HG03060 (cell line): ENCODE data around the gene SLC19A1.

Source experiments
- ATAC-seq: cut with Tn5 transposase; IDR thresholded peaks from one replicate; pipeline ENCODE4 v1.9.1; 2021; ENCODE audit warnings: low read depth, moderate number of reproducible peaks; ENCODE audit not compliant: unreplicated experiment

The SLC19A1 gene

DNA sequence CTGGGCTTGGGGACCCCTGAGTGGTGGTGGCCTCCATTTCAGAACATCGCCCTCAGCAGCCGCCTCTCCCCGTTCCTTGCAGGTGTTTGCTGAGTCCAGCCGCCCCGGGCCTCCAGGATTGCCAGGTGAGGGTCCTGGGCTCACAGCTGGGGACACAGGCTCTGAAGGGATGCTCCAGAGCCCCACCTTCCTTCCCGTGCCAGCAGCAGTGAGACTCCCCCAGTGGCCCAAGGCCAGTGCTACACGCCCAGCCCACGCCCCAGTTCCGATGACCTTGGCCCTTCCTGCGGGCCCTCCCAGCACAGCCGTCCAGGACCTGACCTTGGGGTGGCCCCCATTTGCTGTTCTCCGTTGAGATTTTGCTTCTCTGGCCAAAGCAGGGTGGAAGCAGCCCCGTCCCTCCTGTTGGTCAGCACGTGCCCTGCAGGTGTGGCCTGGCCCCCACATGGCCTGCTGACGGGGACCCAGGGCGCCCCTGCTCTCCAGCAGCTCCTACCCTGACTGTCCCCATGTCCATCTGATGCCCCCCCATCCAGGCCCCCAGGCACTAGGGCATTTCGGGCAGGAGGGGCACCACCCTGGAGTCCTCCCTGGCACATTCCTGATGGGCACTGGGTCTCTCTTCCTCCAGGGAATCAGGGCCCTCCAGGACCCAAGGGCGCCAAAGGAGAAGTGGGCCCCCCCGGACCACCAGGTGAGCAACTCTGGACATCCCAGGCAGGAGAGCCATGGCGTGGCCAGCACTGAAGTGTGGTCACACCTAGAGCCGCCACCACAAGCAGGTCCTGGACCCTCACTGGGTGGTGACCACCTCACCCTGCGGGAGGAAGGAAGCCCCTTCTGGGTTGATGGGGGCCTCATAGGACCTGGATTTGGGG, 45.0 kb downstream of the SLC19A1 start:
- ATAC-seq = no peak

DNA sequence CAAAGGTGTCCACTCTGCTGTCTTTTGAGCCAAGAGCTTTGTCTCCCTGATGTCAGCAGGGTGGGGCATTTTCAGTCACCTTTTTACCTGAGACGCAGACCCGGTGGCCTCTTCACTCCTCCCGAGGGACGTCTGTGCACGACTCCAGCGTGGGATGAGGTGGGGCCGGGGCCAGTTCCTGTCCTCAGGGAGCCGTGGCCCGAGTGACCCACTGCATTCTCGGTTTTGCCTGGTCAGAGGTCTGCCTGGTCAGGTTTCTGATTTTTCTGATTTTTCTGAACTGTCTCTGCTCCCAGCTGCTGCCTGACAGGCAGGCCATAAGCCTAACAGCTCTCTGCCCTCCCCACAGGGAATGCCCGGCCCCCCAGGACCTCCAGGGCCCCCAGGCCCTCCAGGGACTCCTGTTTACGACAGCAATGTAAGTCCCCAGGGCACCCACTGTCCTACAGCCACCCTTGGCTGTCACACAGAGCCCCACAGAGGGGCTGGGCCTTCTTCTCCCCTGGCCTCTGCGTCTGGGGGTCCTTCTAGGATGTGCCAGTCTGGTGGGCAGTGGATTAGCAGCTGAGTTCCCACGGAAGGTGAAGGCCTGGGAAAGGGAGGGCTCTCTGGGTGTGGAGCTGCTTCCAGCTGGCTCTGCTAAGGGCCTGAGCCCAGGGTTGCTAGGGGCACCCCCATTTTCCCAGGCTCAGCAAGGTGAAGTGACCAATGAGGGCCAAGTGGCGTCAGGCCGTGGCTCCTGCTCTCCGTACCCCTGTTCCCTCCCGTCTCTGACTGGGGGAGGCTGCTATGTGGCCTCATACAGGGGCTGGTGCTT, 45.9 kb downstream of the SLC19A1 start:
- no peak for ATAC-seq

DNA sequence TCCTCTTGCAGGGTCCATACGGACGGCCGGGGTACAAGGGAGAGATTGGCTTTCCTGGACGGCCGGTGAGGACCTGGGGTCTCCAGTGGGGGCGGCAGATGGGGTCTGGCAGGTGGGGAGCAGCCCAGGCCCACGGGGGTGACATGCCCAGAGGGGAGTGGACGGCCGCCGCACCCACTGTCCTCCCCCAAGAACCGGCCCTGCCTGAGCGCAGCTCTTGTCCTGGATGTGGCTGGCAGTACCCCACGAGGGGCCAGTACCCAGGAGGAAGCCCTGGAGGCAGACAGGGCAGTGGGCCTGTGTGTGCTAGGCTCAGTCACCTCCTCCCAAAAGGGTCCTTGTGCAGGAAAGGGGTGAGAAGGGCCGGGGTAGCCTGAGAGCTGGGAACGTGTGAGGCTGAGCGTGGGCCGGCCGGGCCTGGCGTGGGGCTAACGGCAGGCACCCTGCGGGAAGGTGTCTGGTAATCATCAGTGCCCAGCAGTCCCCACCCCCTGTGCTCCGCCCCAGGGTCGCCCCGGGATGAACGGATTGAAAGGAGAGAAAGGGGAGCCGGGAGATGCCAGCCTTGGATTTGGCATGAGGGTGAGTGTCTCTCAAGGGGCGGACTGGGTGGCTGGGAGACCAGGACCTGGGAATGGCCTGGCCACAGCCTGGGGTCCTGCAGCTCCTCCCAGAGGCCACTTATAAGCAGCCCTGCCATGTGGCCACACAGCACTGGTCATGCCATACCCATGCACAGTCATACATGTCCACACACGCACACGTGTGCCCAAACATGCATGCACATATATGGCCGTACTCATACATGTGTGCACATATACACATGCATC, 47.2 kb downstream of the SLC19A1 start:
- ATAC-seq = no peak

DNA sequence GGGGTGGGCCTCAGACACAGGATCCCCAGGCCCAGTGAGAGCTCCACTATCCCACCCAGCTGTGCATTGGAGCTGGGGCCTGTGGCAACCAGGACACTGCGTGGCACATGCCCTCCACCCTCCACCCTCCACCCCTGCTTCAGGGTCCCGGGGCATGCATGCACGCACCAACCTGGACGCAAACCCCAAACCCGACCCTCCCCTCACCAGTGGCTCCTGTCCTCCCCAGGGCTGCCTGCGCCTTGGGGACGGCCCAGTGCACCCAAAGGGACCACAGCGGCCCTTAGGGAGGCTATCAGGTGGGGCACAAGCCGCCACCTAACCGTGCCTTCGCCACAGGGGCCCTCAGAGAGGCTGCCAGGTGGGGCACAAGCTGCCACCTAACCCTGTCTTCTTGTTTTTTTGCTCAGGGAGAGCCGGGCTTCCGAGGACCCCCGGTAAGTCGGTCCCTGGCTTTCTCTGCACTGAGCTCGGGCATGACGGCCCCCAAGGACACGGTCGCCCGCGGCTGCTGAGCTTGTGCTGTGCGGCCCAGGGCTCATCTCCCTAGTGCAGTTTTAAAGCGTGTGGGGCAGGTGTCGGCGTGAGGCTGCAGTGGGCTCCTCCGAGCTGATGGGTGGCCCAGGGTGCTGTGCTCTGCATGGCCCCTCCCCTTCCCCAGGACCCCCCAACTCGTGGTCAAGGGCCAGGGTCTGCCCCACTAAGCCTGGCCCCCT, 47.9 kb downstream of the SLC19A1 start:
- ATAC-seq = no peak

DNA sequence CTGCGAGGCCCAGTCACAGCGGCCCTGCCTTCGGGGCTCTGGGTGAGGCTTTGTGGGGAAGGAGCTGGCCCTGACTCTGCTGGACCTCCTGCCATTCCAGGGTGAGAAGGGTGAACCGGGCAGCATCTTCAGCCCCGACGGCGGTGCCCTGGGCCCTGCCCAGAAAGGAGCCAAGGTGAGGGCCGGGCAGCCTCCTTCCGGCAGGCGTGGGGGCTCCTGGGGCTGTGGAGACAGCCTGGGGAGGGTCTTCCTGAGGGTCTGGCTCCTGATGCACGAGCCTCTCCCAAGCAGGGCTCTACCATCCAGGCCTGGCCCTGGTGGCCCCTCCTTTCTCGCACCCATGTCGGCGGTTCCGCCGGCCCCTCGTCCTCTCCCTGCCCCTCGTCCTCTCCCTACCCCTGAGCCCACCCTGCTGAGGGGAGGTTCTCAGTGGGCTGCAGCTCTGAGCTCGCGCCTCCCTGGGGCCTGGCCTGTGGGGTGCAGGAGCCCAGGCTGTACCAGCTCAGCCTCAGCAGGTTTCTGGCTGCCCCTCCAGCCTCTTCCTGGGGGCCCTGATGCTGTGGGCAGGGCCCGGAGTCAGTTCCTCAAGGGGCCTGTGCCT, 48.7 kb downstream of the SLC19A1 start:
- no peak for ATAC-seq

DNA sequence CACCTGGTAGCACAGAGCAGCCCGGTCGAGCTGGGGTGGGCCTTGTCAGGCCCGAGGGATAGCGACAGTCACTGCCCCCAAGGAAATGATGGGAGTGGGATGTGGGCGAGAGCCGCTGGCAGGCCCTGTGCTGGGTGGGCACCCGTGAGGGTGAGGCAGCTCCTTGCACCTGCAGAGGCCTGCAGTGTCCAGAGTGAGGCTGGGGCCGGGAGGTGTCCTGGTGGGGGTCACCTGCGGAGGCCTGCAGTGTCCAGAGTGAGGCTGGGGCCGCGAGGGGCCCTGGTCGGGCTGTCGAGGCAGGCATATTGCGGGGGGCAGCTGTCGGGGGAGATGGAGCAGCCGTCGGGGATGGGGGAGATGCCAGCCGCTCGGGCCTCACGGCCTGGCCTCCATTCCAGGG, 49.5 kb downstream of the SLC19A1 start:
- no peak for ATAC-seq

DNA sequence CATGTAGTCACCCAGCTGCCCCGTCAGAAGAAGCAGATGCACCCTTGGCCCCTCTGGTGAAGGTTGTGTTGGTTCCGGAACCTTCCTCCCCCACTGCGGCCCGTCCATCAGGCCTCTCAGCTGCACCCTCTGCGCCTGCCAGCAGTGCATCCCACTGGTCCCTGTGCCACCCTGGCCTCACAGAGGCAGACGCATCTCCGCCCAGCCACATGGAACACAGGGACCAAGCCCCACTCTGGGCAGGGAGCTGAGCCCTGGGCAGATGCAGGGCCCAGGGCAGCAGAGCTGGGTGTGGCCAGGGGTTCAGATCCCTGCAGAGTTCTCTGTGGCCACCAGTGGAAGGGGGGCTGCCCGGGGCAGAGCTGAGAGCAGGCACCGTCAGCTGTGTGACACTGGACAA, 50.6 kb downstream of the SLC19A1 start:
- ATAC-seq = no peak

DNA sequence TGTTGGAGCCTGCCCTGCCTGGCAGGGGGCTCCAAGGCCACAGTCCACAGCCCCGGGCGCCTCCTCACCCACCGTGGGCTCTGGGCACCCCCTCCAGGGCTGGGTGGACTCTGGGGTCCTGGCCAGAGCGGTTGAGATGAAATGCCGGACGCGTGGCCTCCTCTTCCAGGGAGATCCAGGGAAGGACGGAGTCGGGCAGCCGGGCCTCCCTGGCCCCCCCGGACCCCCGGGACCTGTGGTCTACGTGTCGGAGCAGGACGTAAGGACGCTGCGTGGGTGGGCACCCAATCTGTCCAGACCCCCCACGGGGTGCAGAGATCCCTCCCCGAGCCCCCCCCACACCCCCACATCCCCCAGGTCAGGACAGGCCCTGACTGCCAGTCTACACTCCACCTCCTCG, 51.2 kb downstream of the SLC19A1 start:
- ATAC-seq = no peak

DNA sequence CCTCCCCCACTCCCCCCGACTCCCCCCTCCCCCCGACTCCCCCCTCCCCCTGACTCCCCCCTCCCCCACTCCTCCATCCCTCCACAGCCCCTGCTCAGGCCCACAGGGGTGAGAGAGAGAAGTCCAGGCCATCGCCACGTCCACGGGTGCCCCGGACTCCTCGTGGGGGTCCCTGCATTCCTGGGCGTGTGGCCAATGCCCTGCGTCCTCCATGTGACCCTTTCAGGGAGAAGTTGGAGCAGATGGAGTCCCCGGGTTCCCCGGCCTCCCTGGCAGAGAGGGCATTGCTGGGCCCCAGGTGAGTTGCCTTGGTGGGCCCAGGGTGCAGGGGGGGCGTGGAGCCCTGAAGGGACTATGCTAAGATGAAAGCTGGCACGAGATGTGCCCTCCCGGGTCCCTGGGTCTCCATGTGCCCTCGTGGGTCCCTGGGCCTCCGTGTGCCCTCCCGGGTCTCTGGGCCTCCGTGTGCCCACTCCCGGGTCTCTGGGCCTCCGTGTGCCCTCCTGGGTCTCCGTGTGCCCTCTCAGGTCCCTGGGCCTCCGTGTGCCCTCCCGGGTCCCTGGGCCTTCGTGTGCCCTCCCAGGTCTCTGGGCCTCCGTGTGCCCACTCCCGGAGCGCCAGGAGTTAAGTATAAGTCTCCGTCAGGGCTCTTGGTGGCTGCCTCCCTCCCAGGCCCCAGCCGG, 52.0 kb downstream of the SLC19A1 start:
- no peak for ATAC-seq

DNA sequence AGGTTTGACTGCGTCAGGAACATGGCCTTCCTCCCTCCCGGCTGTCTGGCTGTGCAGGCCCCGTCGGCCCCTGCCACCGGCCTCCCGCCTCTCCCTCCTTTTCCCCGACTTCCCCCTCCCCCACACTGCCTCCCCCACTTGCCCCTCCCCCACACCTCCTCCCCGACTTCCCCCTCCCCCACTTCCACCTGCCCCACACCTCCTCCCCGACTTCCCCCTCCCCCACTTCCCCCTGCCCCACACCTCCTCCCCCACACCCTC, 52.6 kb downstream of the SLC19A1 start:
- ATAC-seq = no peak

DNA sequence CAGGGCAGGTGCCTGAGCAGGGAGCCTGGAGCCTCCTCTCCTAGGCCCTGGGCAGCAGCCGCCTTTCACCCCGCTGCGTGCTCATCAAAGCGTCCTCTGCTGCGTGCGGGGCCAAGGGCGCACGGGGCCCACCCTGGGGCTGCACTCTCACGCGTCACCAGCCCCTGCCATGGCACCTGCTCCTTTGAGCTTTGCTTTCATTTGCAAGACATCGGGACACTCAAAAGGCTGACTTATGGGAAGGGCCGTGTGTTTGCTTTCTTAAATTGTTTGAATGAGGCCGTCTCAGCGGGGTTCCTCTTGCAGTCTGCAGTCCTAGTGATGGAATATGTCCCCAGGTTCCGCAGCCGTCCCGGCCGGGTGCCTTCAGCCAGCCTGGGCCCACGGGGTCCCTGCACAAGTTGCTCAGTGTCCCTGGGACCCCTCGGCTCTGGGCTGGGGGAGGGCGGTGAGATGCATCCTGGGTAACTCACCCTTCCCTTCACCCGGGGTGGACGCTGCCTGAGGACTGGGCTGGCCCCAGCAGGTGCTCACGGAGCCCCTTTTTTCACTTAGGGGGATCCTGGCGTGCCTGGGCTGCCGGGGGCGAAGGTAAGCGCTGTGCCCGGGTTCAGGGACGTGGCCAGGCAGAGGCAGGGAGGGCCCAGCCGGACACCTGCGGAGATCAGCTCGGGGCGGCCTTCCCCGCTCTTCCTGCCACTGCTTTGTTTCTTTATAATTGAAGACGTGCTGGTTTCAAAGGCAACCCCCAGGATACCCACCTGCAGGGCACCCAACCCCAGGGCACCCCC, 53.1 kb downstream of the SLC19A1 start:
- no peak for ATAC-seq

DNA sequence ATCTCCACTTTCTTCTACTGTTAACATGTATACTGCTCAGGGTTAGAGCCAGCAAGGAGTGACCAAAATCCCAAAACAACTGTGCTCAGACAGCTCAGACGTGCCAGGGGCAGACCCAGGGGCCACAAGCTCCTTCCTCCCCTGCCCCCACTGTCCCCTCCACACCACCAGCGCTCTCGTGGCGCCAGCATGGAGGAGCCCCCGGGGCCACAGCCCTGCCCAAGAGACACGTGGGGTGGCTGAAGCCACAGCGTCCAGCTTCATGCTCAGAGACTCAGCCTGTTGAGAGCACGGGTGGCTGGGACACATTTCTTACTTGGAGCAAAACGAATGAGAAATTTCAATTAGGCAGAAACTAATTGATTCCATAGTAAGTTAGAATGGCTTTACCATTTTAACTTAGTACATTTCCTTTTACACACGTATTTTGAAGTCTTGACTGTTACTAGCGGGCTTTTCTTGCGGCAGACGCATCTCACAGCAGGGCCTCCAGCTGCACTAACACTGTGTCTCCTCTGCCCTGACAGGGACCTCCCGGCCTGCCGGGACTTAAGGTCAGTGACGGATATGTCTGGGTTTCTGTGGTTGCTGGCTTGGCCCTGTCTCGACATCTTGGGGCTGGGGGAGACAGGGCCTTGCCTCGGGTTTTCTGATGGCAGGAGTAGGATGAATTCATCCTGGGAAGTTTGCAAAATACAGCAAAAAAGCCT, 54.2 kb downstream of the SLC19A1 start:
- ATAC-seq = no peak

DNA sequence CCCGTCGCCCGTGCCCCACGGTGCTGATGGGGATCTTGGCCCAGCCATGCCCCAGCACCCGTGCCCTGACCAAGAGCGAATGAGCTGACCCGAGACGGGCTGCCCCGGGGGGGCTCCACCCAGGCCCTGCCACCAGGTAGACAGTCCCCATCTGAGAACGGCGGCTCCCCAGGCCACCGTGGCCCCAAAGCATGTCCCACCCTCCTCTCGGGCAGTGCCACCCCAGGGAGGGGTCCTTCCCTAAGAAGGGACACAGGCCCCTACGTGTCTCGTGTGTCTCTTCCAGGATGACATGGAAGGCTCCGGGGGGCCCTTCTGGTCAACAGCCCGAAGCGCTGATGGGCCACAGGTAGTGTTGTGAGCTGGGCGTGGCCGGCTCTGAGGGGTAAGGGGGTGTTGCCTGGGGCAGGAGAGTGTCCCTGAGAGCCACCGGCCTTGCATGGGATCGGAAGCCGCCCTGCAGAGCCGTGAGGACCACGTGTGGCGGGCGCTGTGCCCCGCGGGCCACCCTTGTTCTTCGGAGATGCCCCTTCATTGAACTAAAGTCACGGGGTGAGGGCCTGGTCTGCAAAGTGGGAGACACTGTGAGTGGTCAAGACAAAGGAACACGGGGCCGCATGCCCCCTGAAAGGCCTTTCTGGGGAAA, 55.0 kb downstream of the SLC19A1 start:
- no peak for ATAC-seq

DNA sequence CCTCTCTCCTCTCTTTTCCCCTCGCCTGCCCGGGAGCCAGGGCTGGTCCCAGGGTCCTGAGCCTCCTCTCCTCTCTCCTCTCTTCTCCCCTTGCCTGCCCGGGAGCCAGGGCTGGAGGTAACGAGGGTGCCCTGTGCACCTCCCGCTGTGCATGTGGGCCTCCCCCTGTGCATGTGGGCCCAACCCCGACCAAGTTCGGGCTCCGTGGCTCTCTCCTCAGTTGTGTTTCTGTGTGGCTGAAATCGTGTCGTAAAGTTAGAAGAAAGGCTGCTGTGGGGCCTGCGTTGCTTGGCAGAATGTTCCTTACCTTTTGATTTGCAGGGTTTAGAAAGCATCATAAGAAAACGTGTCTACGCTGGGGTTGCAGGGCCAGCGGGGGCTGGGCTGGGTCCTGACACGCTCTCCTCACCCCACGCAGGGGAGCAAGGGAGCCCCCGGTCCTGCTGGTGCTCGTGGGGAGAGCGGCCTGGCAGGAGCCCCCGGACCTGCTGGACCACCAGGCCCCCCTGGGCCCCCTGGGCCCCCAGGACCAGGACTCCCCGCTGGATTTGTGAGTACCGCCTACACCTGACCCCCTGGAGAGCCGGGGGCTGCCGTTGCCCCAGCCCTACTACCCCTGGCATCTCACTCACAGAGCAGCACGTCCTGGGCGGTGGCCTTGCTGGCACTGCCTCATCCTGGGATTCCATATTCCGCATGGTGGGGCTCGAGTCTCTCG, 55.6 kb downstream of the SLC19A1 start:
- no peak for ATAC-seq

DNA sequence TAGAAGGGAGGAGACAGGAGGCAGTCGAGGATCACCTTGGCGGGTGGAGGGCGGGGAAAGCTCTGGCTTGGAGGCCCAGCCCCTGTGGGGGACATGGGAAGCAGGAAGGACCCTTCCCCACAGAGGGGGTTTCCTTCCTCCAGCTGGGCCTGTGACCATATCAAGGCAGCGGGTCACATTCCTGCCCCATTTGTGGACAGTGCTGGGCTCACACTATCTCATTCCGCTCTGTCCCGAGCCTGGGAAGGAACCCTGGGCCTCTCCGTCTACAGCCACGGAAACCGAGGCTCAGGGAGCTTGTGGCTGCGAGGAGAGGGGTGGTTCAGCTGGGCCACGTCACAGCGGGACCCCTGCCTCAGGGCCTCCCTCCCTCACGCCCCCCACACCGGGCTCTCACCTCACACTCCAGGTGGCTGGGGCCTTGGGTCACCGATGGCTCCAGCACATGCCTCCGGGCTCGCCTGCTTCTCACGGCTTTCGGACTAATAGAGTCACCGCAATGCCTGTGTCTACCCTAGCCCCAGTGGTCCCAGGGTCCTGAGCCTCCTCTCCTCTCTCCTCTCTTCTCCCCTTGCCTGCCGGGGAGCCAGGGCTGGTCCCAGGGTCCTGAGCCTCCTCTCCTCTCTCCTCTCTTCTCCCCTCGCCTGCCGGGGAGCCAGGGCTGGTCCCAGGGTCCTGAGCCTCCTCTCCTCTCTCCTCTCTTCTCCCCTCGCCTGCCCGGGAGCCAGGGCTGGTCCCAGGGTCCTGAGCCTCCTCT, 56.4 kb downstream of the SLC19A1 start:
- ATAC-seq = no peak

DNA sequence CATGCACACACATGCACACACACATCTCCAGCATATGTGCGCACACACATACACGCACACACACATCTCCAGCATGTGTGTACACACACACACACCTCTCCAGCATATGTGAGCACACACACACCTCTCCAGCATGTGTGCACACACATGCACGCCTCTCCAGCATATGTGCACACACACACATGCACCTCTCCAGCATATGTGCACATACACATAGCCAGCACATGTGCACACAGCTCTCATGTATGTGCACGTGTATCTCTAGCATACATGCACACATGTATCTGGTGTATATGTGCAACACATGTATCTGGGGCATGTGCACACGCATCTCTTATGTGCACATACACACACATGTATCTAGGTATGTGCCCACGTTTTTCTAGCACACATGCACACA, 57.9 kb downstream of the SLC19A1 start:
- ATAC-seq = no peak
